ENCODE data around the gene FIBCD1.

The FIBCD1 gene

DNA sequence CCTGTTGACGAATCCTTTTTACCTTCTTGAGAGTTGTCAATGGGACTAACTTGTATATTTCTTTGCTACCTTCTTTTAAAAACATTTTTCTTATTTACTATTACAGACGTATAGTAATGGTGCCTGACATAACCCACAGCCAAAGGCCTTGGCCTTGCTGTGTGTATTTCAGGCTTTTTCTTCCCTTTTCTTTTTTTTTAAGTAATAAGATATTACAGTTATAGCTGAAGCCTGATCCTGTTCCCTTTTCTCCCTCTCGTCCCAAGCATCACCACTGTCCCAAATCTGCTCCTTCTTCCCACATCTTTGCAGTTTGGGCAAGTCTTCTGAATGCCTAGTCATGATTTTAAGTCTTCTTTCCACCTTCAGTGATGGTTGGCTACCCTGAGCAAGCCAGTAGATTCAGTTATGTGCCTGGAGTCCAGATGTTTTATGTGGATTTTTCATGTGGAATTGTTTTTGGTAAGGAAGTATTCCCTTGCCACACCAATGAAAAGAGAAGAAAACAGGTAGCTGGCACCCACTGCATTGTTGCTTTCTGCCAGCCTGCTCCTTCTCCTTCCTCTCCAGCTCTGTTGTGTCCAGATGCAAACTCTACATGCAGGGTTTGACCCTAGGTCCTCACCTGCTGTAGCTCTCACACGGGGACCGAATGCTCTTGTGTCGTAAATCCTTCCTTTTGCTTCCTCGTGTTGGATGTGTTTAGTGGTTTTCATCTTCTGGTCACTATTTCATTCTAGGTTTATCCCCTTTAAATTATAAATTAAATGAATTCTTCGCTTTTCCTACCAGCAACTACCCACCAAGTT lies 77.5 kb downstream of the FIBCD1 start:
- no peak for DNase-seq (ENCODE audit: low read depth in 1 of 2, low spot score in 1 of 2)

DNA sequence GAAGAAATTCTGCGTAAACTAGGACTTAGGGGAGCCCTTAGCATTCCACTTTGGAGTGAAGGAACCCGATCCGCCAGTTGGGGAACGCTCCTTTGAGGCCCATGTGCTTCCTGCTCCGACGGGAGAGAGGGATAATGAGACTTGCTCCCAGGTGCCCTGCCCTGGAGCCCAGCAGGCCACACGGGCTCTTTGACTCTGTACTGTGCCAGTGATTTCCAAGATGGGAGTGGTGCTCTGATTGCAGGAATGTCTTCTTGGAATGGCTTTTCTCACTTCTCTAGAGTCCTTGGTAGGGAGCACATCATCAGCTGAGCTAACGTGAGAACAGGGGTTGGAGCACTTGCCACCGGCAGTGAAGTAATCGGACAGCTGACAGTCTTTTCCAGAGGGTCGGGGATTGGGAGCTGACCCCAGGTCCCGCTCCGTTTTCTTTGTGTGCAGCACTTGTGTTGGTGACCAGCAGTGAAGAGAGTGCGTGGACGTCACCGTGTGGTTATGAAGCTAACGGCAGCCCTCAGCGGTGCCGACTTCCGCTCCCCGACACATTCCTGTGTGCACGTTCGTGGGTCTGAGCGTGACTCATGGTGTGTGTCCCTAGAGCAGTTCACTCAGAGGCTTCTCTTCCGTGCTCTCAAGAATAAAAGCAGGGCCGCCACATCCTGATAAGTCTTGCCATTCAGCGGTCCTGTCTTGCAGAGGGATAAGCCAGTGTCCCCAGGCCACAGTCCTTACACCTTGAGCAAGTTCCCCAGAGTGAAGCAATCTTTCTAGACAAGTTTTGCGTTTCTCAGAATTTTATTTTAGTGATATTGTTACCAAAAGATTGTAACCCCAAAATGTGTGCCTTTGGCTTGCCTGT lies 78.4 kb downstream of the FIBCD1 start:
- DNase-seq (ENCODE audit: low read depth in 1 of 2, low spot score in 1 of 2) = no peak

DNA sequence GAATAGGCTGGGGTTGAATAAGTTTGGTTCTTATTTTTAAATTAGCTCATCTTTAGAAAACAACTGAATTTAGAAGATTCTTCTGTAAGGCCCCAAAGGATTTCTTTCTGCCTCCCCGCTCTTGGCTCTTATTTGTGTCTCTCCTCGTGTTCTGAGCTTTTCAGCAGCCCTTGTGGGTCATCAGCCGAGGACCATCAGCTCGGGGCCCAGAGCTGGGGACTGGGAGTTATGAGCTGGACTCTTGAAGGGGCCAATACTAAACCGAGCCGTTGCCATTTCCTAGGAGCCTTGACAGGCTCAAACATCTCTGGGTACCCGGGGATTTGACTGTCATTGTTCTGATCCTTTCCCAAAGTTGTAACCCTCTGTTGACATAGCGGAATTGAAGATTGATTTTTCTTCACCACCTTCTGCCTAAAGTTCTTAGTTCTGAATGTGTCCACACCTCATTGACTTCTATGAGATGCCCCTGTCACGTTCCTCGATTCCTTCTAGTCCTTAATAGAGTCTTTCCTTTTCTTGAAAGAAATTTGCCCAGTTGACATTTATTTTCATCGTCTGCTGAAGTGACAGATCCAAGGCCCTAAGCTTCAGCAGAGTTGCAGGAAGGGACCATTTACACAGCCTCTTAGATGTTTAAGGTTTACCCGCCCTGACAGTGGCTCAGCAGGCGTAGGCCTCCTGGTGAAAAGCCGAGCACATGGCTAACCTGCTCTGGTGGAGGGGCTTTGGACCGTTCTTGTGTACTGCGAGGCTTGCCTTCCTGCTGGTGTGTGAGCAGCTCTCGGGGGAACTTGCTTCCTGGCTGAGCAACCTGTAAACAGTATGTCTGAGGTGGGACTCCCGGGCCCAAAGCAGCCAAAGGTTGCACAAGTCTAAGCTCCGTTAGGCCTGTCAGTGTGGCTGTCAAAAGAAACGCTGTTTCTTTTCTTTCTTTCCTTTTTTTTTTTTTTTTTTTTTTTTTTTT lies 80.0 kb downstream of the FIBCD1 start:
- no peak for DNase-seq (ENCODE audit: low read depth in 1 of 2, low spot score in 1 of 2)

DNA sequence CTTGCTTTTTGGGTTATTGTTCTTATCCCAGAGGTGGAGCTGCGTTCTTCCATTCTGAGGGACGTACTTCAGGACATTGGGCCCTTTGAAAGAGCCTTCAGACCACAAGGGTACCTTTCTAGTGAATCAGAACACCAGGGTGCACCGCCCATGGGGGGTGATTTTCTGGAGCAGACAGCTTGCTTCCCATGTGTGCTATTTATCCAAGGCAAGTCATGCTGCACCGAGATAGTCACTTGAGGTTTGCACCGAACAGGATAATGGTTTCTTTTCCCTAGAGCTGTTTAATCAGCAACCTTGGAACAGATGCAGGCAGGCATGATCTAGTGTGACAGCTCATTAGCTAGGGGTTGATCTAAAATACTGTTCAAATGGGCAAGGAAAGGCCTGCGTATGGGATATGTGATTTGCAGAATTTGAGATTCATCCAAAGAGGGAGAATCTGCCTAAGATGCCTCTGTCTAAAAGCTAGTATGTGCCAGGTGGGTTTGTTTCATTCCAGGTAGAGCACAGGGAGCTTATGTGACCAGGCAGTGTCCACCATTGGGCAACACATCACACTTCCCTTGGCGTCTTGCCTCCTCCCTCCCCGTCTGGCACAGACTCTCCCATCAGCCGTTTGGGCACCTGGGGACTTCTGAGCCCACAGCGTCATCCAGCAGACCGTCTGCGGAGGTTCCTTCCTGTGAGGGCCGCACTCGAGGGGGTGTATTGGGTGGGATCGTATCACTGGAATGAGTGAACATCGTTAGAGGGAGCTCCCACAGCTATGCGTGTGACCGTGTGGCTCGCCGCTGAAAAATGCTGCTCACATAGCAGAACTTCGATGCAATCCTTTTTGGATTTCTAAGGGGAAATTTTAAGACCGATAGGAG lies 80.9 kb downstream of the FIBCD1 start:
- no peak for DNase-seq (ENCODE audit: low read depth in 1 of 2, low spot score in 1 of 2)

DNA sequence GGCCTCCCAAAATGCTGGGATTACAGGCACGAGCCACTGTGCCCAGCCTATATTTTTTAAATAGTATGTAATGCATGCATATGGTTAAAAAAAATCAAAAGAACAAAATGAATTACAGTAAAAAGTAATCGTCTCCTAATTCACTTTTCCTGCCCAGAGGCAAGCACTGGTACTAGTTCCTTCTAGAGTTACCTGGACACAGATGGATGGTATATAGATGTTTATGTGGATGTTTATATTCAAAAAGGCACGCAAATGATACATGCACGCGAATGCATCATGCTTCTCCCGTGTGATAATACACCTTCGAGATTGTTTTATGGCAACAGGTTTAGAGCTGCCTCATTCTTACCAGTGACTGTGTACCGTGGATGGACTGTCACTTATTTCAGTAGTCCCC lies 82.6 kb downstream of the FIBCD1 start:
- DNase-seq (ENCODE audit: low read depth in 1 of 2, low spot score in 1 of 2) = no peak

DNA sequence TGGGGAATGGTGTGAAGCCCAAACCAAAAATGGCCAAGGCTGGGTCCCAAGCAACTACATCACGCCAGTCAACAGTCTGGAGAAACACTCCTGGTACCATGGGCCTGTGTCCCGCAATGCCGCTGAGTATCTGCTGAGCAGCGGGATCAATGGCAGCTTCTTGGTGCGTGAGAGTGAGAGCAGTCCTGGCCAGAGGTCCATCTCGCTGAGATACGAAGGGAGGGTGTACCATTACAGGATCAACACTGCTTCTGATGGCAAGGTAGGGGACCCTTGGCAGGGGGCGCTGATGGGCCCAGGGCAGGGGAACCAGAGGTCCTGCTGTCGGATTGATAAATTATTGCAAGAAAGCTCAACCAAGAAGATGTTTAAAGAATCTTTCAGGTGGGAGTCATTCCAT lies 84.2 kb downstream of the FIBCD1 start:
- DNase-seq (ENCODE audit: low read depth in 1 of 2, low spot score in 1 of 2) = no peak

DNA sequence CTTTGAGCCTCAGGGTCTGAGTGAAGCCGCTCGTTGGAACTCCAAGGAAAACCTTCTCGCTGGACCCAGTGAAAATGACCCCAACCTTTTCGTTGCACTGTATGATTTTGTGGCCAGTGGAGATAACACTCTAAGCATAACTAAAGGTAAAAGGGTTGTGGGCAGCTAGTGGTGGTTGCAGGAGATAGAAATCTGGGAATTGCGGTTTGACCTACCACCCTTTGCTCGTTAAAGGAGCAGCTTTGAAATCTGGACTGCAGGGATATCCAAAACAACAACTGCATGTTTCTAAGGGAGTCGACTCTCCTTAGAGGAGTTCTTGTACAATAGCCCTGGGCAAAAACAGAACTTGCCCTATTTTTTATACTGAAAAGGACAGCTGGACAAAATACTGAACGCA lies 85.0 kb downstream of the FIBCD1 start:
- no peak for DNase-seq (ENCODE audit: low read depth in 1 of 2, low spot score in 1 of 2)

DNA sequence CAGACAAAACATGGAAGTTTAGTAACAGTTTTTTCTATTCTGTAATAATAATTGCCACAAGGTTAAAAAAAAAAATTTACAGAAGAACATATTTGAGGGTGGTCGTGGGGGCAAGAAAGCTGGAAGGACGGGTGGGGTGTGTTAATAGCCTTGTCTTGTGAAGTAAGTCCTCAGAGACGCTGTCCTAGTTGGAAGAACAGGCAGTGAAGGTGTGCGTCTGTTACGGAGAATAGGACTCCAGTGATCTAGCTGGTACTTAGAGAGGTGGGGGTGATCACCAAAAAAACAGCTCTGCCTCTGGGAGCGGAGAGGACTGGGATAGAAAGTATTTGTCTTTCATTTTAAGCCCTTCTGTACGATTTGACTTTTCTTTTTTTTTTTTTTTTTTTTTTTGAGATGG lies 86.2 kb downstream of the FIBCD1 start:
- no peak for DNase-seq (ENCODE audit: low read depth in 1 of 2, low spot score in 1 of 2)
